Naive thymus-derived CD4-positive, alpha-beta T cell (primary cell): ENCODE results near the gene OVCA2. TPM values are rescaled to one million over a fixed set of nuclear protein-coding genes. Genes with fewer than 3 reads are reported as not detected.

Source experiments
- ATAC-seq: fragments of 150-1000 bp; cut with Tn5 transposase; 2 replicates; pipeline ENCODE4 v1.10.0; 2021; ENCODE audit warnings: mild to moderate bottlenecking, moderate library complexity
- CTCF ChIA-PET: fragments of 350-600 bp; sonication (Branson Sonifier 250); formaldehyde crosslinking; loops from one replicate; lab custom pipeline; 2021; ENCODE audit warnings: antibody characterized with exemption; lab: Charles Lee
- POLR2A ChIA-PET: fragments of 350-600 bp; sonication (Branson Sonifier 250); formaldehyde crosslinking; loops from one replicate; lab custom pipeline; 2021; ENCODE audit warnings: antibody characterized with exemption, inconsistent platforms; lab: Charles Lee
- DNase-seq, 9 donors: peaks; one replicate each; pipeline versions ENCODE4 v3.0.0 to v3.0.0-alpha.2; 2020 to 2022; ENCODE audit warnings: mixed read lengths in 1 of 9
- H3K27ac ChIP-seq: one replicate; pipeline ENCODE4 v1.7.0; 2013; ENCODE audit warnings: mild to moderate bottlenecking, low read depth, low read length, moderate library complexity
- H3K27me3 ChIP-seq, 2 donors: one replicate each; pipeline ENCODE4 v1.7.0; 2013; ENCODE audit warnings: low read length in 2 of 2, mild to moderate bottlenecking in 2 of 2, moderate library complexity in 2 of 2; ENCODE audit not compliant: control insufficient read depth in 2 of 2, insufficient read depth in 2 of 2
- H3K36me3 ChIP-seq, 3 experiments: 1 replicate in 2 of 3; 2 replicates in 1 of 3; pipeline ENCODE4 v1.7.0; 2013; ENCODE audit warnings: low read length in 3 of 3, mild to moderate bottlenecking in 3 of 3, moderate library complexity in 1 of 3; ENCODE audit not compliant: insufficient read depth in 3 of 3, control insufficient read depth in 2 of 3
- H3K4me1 ChIP-seq, 2 donors: one replicate each; pipeline ENCODE4 v1.7.0; 2013; ENCODE audit warnings: low read length in 2 of 2, mild to moderate bottlenecking in 2 of 2, moderate library complexity in 1 of 2; ENCODE audit not compliant: control insufficient read depth in 2 of 2, insufficient read depth in 2 of 2
- H3K4me3 ChIP-seq: 2 replicates; pipeline ENCODE4 v1.7.0; 2013; ENCODE audit warnings: mild to moderate bottlenecking, low read length
- H3K9me3 ChIP-seq, 3 experiments: 1 replicate in 2 of 3; 2 replicates in 1 of 3; pipeline ENCODE4 v1.7.0; 2013; ENCODE audit warnings: low read length in 3 of 3; ENCODE audit not compliant: control insufficient read depth in 2 of 3
- H3K27ac Mint-ChIP-seq, 9 donors: one replicate each; pipeline ENCODE4 v1.8.0; 2020 to 2022; ENCODE audit warnings: mixed read lengths in 9 of 9, mild to moderate bottlenecking in 8 of 9, moderate library complexity in 5 of 9, inconsistent platforms in 2 of 9
- H3K27me3 Mint-ChIP-seq, 5 donors: one replicate each; pipeline ENCODE4 v1.8.0; 2021 to 2022; ENCODE audit warnings: mixed read lengths in 5 of 5, mild to moderate bottlenecking in 1 of 5
- H3K36me3 Mint-ChIP-seq, 5 donors: one replicate each; pipeline ENCODE4 v1.8.0; 2020 to 2022; ENCODE audit warnings: mixed read lengths in 5 of 5, mild to moderate bottlenecking in 3 of 5, inconsistent platforms in 1 of 5
- H3K4me1 Mint-ChIP-seq, 7 donors: one replicate each; pipeline ENCODE4 v1.8.0; 2020 to 2022; ENCODE audit warnings: mixed read lengths in 7 of 7, mild to moderate bottlenecking in 3 of 7, inconsistent platforms in 1 of 7
- H3K4me3 Mint-ChIP-seq, 10 donors: one replicate each; pipeline ENCODE4 v1.8.0; 2020 to 2022; ENCODE audit warnings: mild to moderate bottlenecking in 10 of 10, mixed read lengths in 10 of 10, moderate library complexity in 6 of 10, inconsistent platforms in 2 of 10
- H3K9me3 Mint-ChIP-seq, 11 donors: one replicate each; pipeline ENCODE4 v1.8.0; 2020 to 2022; ENCODE audit warnings: mixed read lengths in 11 of 11, mild to moderate bottlenecking in 4 of 11, inconsistent platforms in 1 of 11, moderate library complexity in 1 of 11
- intact Hi-C, 2 donors: fragments of 100-400 bp; cut with micrococcal nuclease; formaldehyde crosslinking; loops; one replicate each; pipeline ENCODE4 v1.15.1; 2023
- polyA plus RNA-seq, 2 donors: library from polyadenylated mRNA; unstranded; fragments of 300-500 nt; fragmentation: Illumina TruSeq; gene quantifications; one replicate each; pipeline ENCODE4 v1.2.3, GENCODE V29; 2021
- total RNA-seq, 6 experiments: library from RNA in 5 of 6; stranded (reverse) in 5 of 6; gene quantifications; 1 replicate in 5 of 6; 2 replicates in 1 of 6; pipeline ENCODE4 v1.2.3 and lab custom pipeline; 2021 to 2026

The OVCA2 gene
- total and polyA plus RNA-seq, 7 experiments from 2014 or later: 24.5 to 65.5 (median 34.0) TPM

GRCh38 chr17:2030779-2031163 lies 11.1 kb upstream of the OVCA2 start:
- Histone ChIP-seq H3K4me1 (peaks cover 13 to 24% of the 10 kb centered on the region in 2 donors), H3K27ac (peak overlapping the region; percentile 85), H3K9me3 (no peaks in the 10 kb centered on the region), H3K36me3 (peaks cover 0 to 28% (median 0%) of the 10 kb centered on the region in 3 experiments), H3K27me3 (peaks cover 0 to 4% of the 10 kb centered on the region in 2 donors), H3K4me3 (peak overlapping the region; percentile 95)
- Mint-ChIP-seq H3K27ac (peak overlapping the region; percentile 65 to 96 (median 89)), H3K27me3 (peaks cover 8 to 32% (median 15%) of the 10 kb centered on the region in 5 donors), H3K9me3 (peaks cover 0 to 4% (median 0%) of the 10 kb centered on the region in 11 donors), H3K36me3 (peaks cover 0 to 3% (median 0%) of the 10 kb centered on the region in 5 donors), H3K4me1 (peaks cover 13 to 43% (median 29%) of the 10 kb centered on the region in 7 donors), H3K4me3 (peak overlapping the region; percentile 92 to 99 (median 96))
- CTCF ChIA-PET: interaction anchor here (1.0 kb wide), 1 partner anchor 11 kb away, joined by 4 read pairs; no protein-coding TSS in a partner anchor
- ATAC-seq (no peak), DNase-seq (peak in 1 of 9 donors; percentile 41)
- intact Hi-C loops: loop anchor here (1.0 to 5.0 kb wide), 8 partner anchors 11 to 314 kb away; partner anchors contain the start of genes RPA1 (in 1 of the 2) and SMYD4 (in 1 of the 2)
- POLR2A ChIA-PET: interaction anchor here (0.6 to 1.2 kb wide), 3 partner anchors 10 to 272 kb away, joined by 3 to 5 read pairs (median 4); no protein-coding TSS in a partner anchor

GRCh38 chr17:2033153-2033552 lies 8.7 kb upstream of the OVCA2 start:
- peaks cover 0 to 11% (median 0%) of the 10 kb centered on the region in 5 donors for H3K27me3 Mint-ChIP-seq
- intact Hi-C loops: loop anchor here in 1 of 2 donors (5.0 kb wide), 1 partner anchor 201 kb away; the partner anchor contains the start of gene RPA1

DNA sequence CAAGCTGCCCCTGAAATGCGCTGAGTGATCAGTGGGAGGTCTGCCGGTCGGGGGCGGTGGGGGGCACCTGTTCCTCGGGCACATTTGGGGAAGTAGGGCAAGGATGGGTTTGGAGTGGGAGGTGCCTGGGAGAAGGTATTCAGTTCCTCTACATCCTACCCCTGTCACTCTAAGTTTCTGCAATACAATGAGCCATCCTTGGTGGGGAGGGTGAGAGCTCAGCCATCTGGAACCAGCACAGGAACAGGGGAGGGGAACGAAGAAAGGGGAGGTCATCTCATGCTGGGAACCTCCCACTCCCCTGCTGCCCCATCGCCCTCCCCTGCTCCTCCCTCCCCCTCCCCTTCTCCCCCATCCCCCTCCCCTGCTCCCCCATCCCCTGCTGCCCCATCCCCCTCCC lies 7.7 kb upstream of the OVCA2 start:
- Mint-ChIP-seq H3K4me1 (peaks cover 7 to 39% (median 23%) of the 10 kb centered on the region in 7 donors), H3K27me3 (peaks cover 0 to under 1% (median 0%) of the 10 kb centered on the region in 5 donors), H3K27ac (no peak overlapping the region), H3K9me3 (no peaks in the 10 kb centered on the region), H3K36me3 (peaks cover 0 to 18% (median 0%) of the 10 kb centered on the region in 5 donors), H3K4me3 (no peak overlapping the region)
- Histone ChIP-seq H3K4me1 (peaks cover 9 to 20% of the 10 kb centered on the region in 2 donors), H3K9me3 (no peaks in the 10 kb centered on the region), H3K36me3 (peaks cover 0 to 59% (median 15%) of the 10 kb centered on the region in 3 experiments), H3K4me3 (no peak overlapping the region), H3K27ac (no peak overlapping the region), H3K27me3 (no peaks in the 10 kb centered on the region)
- ATAC-seq (no peak), DNase-seq (no peak)
- ChIA-PET POLR2A (interaction anchor here (1.0 kb wide), 1 partner anchor 9 kb away, joined by 4 read pairs; the partner anchor contains the start of gene RTN4RL1), CTCF (no interaction called here)
- intact Hi-C loops: loop anchor here in 1 of 2 donors (5.0 kb wide), 1 partner anchor 202 kb away; the partner anchor contains the start of gene RPA1

More at GRCh38 chr17:2033153-2033552, 8.7 kb upstream of the OVCA2 start:
- peaks cover 0 to 52% (median 15%) of the 10 kb centered on the region in 3 experiments for H3K36me3 ChIP-seq
- no peak overlapping the region for H3K4me3 ChIP-seq
- H3K9me3 Mint-ChIP-seq: no peaks in the 10 kb centered on the region
- peaks cover 9 to 20% of the 10 kb centered on the region in 2 donors for H3K4me1 ChIP-seq
- peaks cover 0 to 12% (median 0%) of the 10 kb centered on the region in 5 donors for H3K36me3 Mint-ChIP-seq
- peak overlapping the region in 6 of 10 donors; percentile 4 to 58 (median 20) for H3K4me3 Mint-ChIP-seq
- no peaks in the 10 kb centered on the region for H3K9me3 ChIP-seq
- DNase-seq (no peak), ATAC-seq (no peak)
- no peak overlapping the region for H3K27ac ChIP-seq
- peaks cover 7 to 39% (median 23%) of the 10 kb centered on the region in 7 donors for H3K4me1 Mint-ChIP-seq
- no peaks in the 10 kb centered on the region for H3K27me3 ChIP-seq
- ChIA-PET POLR2A (interaction anchor here (1.0 kb wide), 2 partner anchors 8 kb away, joined by 3 to 4 read pairs; partner anchors contain the start of genes OVCA2 and RTN4RL1), CTCF (no interaction called here)
- no peak overlapping the region for H3K27ac Mint-ChIP-seq

GRCh38 chr17:2034806-2035540 lies 6.8 kb upstream of the OVCA2 start:
- Histone ChIP-seq H3K27me3 (no peaks in the 10 kb centered on the region), H3K9me3 (no peaks in the 10 kb centered on the region), H3K36me3 (peaks cover 0 to 64% (median 15%) of the 10 kb centered on the region in 3 experiments), H3K4me3 (no peak overlapping the region), H3K27ac (no peak overlapping the region), H3K4me1 (peaks cover 9 to 16% of the 10 kb centered on the region in 2 donors)
- Mint-ChIP-seq H3K27me3 (no peaks in the 10 kb centered on the region), H3K9me3 (no peaks in the 10 kb centered on the region), H3K4me1 (peaks cover 7 to 33% (median 23%) of the 10 kb centered on the region in 7 donors), H3K36me3 (peaks cover 0 to 18% (median 0%) of the 10 kb centered on the region in 5 donors), H3K4me3 (no peak overlapping the region), H3K27ac (peak overlapping the region in 1 of 9 donors; percentile 19)
- intact Hi-C loops: loop anchor here in 1 of 2 donors (5.0 kb wide), 1 partner anchor 203 kb away; the partner anchor contains the start of gene RPA1
- DNase-seq (no peak), ATAC-seq (no peak)
- ChIA-PET POLR2A (no interaction called here), CTCF (interaction anchor here (0.6 kb wide), 1 partner anchor 313 kb away, joined by 3 read pairs; no protein-coding TSS in a partner anchor)

- H3K36me3 Mint-ChIP-seq: peaks cover 0 to 18% (median 0%) of the 10 kb centered on the region in 5 donors
- Histone ChIP-seq H3K9me3 (no peaks in the 10 kb centered on the region), H3K4me3 (no peak overlapping the region), H3K36me3 (peaks cover 0 to 64% (median 15%) of the 10 kb centered on the region in 3 experiments), H3K27ac (no peak overlapping the region), H3K27me3 (no peaks in the 10 kb centered on the region), H3K4me1 (peaks cover 6 to 13% of the 10 kb centered on the region in 2 donors)
- ChIA-PET CTCF (interaction anchor here (0.6 kb wide), 1 partner anchor 313 kb away, joined by 3 read pairs; no protein-coding TSS in a partner anchor), POLR2A (no interaction called here)
- H3K4me3 Mint-ChIP-seq: no peak overlapping the region
- peaks cover 2 to 31% (median 18%) of the 10 kb centered on the region in 7 donors for H3K4me1 Mint-ChIP-seq
- no peaks in the 10 kb centered on the region for H3K27me3 Mint-ChIP-seq
- intact Hi-C loops: no loop called here
- H3K27ac Mint-ChIP-seq: no peak overlapping the region
- no peaks in the 10 kb centered on the region for H3K9me3 Mint-ChIP-seq
- DNase-seq: no peak
- ATAC-seq: no peak
Observed at GRCh38 chr17:2035541-2036488, 6.0 kb upstream of the OVCA2 start.
